Measurements from ENCODE around the gene CUX1. TPM values are rescaled to one million over a fixed set of nuclear protein-coding genes. Genes with fewer than 3 reads are reported as not detected.

Gene CUX1
- total RNA-seq, 1 experiment from 2014 or later = 47.6 TPM

GRCh38 chr7:101803203-101804087 lies 14.0 kb upstream of the CUX1 start:
- intact Hi-C loops (cut with micrococcal nuclease) = no loop called here
- H3K27ac Mint-ChIP-seq (ENCODE audit: low read depth, unreplicated experiment) = no peak overlapping the region
- BruUV-seq (replicated peaks) = no TSS peak
- H3K4me1 Mint-ChIP-seq (ENCODE audit: insufficient read depth, unreplicated experiment) = peaks cover 6% of the 10 kb centered on the region
- H3K4me3 Mint-ChIP-seq (ENCODE audit: unreplicated experiment) = no peak overlapping the region
- TF ChIP-seq CTCF (IDR thresholded peaks at IDR 0.05; ENCODE audit: unreplicated experiment) = no peak
- CTCF ChIA-PET = interaction anchor here (0.6 to 0.9 kb wide), 3 partner anchors 98 to 252 kb away, joined by 3 read pairs; no protein-coding TSS in a partner anchor
- no peaks in the 10 kb centered on the region for H3K36me3 Mint-ChIP-seq (ENCODE audit: insufficient read depth, unreplicated experiment)
- H3K27me3 Mint-ChIP-seq (ENCODE audit: insufficient read depth, unreplicated experiment) = peaks cover 17% of the 10 kb centered on the region
- no peaks in the 10 kb centered on the region for H3K9me3 Mint-ChIP-seq (ENCODE audit: unreplicated experiment)
- POLR2A ChIA-PET = interaction anchor here (0.5 kb wide), 1 partner anchor 349 kb away, joined by 3 read pairs; no protein-coding TSS in a partner anchor
- DNase-seq (ENCODE audit: unreplicated experiment) = no peak

- no peak for TF ChIP-seq CTCF (IDR thresholded peaks at IDR 0.05; ENCODE audit: unreplicated experiment)
- H3K27me3 Mint-ChIP-seq (ENCODE audit: insufficient read depth, unreplicated experiment) = peaks cover 17% of the 10 kb centered on the region
- H3K36me3 Mint-ChIP-seq (ENCODE audit: insufficient read depth, unreplicated experiment) = no peaks in the 10 kb centered on the region
These were observed 13.1 kb upstream of the CUX1 start for GRCh38 chr7:101804088-101804963.

GRCh38 chr7:101804967-101805366 lies 12.5 kb upstream of the CUX1 start:
- Mint-ChIP-seq H3K27ac (ENCODE audit: low read depth, unreplicated experiment) (no peak overlapping the region), H3K27me3 (ENCODE audit: insufficient read depth, unreplicated experiment) (peaks cover 17% of the 10 kb centered on the region), H3K36me3 (ENCODE audit: insufficient read depth, unreplicated experiment) (no peaks in the 10 kb centered on the region), H3K4me1 (ENCODE audit: insufficient read depth, unreplicated experiment) (peaks cover 6% of the 10 kb centered on the region), H3K4me3 (ENCODE audit: unreplicated experiment) (no peak overlapping the region), H3K9me3 (ENCODE audit: unreplicated experiment) (no peaks in the 10 kb centered on the region)
- intact Hi-C loops (cut with micrococcal nuclease) = no loop called here
- BruUV-seq (replicated peaks) = no TSS peak
- ChIA-PET CTCF (interaction anchor here (0.7 to 2.8 kb wide), 4 partner anchors 62 to 466 kb away, joined by 3 to 7 read pairs (median 4); no protein-coding TSS in a partner anchor), POLR2A (interaction anchor here (0.7 kb wide), 1 partner anchor 1190 kb away, joined by 3 read pairs; no protein-coding TSS in a partner anchor)
- TF ChIP-seq CTCF (IDR thresholded peaks at IDR 0.05; ENCODE audit: unreplicated experiment) = peak; percentile 32
- DNase-seq (ENCODE audit: unreplicated experiment) = peak; percentile 41

More at GRCh38 chr7:101804088-101804963, 13.1 kb upstream of the CUX1 start:
- intact Hi-C loops (cut with micrococcal nuclease) = no loop called here
- BruUV-seq (replicated peaks) = no TSS peak
- POLR2A ChIA-PET = interaction anchor here (0.5 to 0.7 kb wide), 2 partner anchors 348 to 1190 kb away, joined by 3 read pairs; no protein-coding TSS in a partner anchor
- Mint-ChIP-seq H3K4me1 (ENCODE audit: insufficient read depth, unreplicated experiment) (peaks cover 6% of the 10 kb centered on the region), H3K27ac (ENCODE audit: low read depth, unreplicated experiment) (no peak overlapping the region), H3K9me3 (ENCODE audit: unreplicated experiment) (no peaks in the 10 kb centered on the region), H3K4me3 (ENCODE audit: unreplicated experiment) (no peak overlapping the region)
- CTCF ChIA-PET = interaction anchor here (0.7 to 2.8 kb wide), 5 partner anchors 61 to 466 kb away, joined by 3 to 7 read pairs (median 3); no protein-coding TSS in a partner anchor
- no peak for DNase-seq (ENCODE audit: unreplicated experiment)
